ENCODE data around the gene PRKCZ. TPM values are rescaled to one million over a fixed set of nuclear protein-coding genes. Genes with fewer than 3 reads are reported as not detected.
"Not testable (repeated sequence)": the region's sequence is repeated elsewhere in the genome, so short reads cannot be mapped to it uniquely, and the experiment has no call there.

PRKCZ gene
- total RNA-seq, 2 donors from 2014 or later: 34.5 to 46.7 TPM

DNA sequence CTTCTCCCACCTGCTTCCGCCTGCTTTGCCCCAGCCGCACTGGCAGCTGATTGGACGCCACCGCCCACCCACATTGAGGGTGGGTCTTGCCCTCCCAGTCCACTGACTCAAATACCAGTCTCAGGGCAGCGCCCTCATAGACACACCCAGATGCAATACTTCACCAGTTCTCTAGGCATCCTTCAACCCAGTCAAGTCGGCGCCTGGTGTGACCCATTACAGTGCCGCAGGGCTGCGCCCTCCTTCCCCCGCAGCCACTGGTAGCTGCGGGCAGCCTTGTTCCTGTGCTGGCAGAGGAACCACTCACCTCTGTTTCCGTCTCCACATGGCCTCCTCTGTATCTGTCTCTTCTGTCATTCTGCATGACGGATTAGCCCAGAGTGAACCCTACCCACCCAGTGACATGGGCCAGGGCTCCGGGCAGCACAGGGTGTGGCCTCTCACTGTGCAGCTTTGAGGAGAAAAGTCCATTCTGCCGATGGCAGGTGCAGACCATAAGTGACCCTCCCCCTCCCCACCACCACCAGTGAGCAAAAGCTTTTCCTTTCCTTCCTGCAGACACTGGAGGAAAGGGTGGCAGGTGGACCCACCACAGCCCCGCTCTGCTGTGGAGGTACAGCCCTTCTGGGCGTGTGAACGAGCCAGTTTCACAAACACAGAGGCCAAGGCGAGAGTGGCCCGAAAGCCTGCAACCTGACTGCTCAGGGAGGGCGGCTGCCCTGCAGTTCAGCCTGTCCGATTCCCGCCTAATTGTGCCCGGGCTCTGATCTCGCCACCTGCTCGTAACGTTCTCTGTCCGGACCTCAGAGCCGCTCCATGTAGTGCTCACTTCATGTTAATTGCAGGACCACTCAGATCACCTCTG lies 87.3 kb downstream of the PRKCZ start:
- no peak for DNase-seq (ENCODE audit: low spot score)
- no peaks in the 10 kb centered on the region for H3K27me3 ChIP-seq (replicated peaks; ENCODE audit: insufficient read depth)
- no peak overlapping the region for H3K4me3 ChIP-seq
- H3K9me3 ChIP-seq: no peaks in the 10 kb centered on the region
- intact Hi-C loops (cut with DNase I): no loop called here
- WGBS: 90% methylated on average over 29 of the region's 29 CpGs
- H3K4me1 ChIP-seq (replicated peaks): peaks cover 18% of the 10 kb centered on the region
- no peak for TF ChIP-seq CTCF (IDR thresholded peaks at IDR 0.05)
- TF ChIP-seq POLR2AphosphoS5 (IDR thresholded peaks at IDR 0.05): no peak
- TF ChIP-seq POLR2A (IDR thresholded peaks at IDR 0.05): no peak
- no peak overlapping the region for H3K27ac ChIP-seq
- no peaks in the 10 kb centered on the region for H3K36me3 ChIP-seq

- intact Hi-C loops (cut with DNase I); H3K27ac ChIP-seq; H3K27me3 ChIP-seq (replicated peaks; ENCODE audit: insufficient read depth); H3K9me3 ChIP-seq; H3K4me3 ChIP-seq; H3K4me1 ChIP-seq (replicated peaks); DNase-seq (ENCODE audit: low spot score); H3K36me3 ChIP-seq: not testable (repeated sequence)
- 85% methylated on average over 13 of the region's 13 CpGs for WGBS
These were observed 88.9 kb downstream of the PRKCZ start for GRCh38 chr1:2139156-2139555.

DNA sequence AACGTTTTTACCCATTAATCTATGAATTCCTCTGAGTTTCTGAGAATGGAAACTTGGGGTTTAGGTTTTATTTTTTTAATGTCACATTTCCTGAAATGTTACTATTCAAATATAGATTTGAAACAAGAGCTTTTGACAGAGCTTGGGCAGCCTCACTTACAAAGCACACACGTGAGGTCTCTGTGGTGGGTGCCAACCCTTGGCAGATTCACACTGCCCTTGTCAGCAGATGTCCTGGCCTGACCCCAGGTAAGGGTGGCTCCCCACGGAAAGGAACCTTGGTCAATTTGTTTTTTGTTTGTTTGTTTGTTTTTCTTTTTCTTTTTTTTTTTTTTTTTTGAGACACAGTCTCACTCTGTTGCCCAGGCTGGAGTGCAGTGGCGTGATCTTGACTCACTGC lies 90.8 kb downstream of the PRKCZ start:
- Histone ChIP-seq H3K4me3 (no peak overlapping the region), H3K27me3 (replicated peaks; ENCODE audit: insufficient read depth) (no peaks in the 10 kb centered on the region), H3K4me1 (replicated peaks) (no peaks in the 10 kb centered on the region), H3K36me3 (no peaks in the 10 kb centered on the region), H3K9me3 (no peaks in the 10 kb centered on the region), H3K27ac (no peak overlapping the region)
- no peak for DNase-seq (ENCODE audit: low spot score)
- TF ChIP-seq POLR2AphosphoS5 (IDR thresholded peaks at IDR 0.05) (no peak), POLR2A (IDR thresholded peaks at IDR 0.05) (no peak), CTCF (IDR thresholded peaks at IDR 0.05) (no peak)
- intact Hi-C loops (cut with DNase I): no loop called here
- WGBS: 70% methylated on average over 4 of the region's 4 CpGs

GRCh38 chr1:2143814-2144500 lies 93.7 kb downstream of the PRKCZ start:
- DNase-seq (ENCODE audit: low spot score): no peak
- Histone ChIP-seq H3K27me3 (replicated peaks; ENCODE audit: insufficient read depth) (no peaks in the 10 kb centered on the region), H3K27ac (no peak overlapping the region), H3K4me3 (no peak overlapping the region), H3K9me3 (no peaks in the 10 kb centered on the region), H3K36me3 (no peaks in the 10 kb centered on the region), H3K4me1 (replicated peaks) (no peaks in the 10 kb centered on the region)
- TF ChIP-seq CTCF (IDR thresholded peaks at IDR 0.05): no peak
- no peak for TF ChIP-seq POLR2AphosphoS5 (IDR thresholded peaks at IDR 0.05)
- TF ChIP-seq POLR2A (IDR thresholded peaks at IDR 0.05): no peak
- intact Hi-C loops (cut with DNase I): no loop called here
- WGBS: 93% methylated on average over 30 of the region's 30 CpGs

GRCh38 chr1:2144501-2145090 lies 94.4 kb downstream of the PRKCZ start:
- 92% methylated on average over 13 of the region's 15 CpGs for WGBS
- no peak overlapping the region for H3K4me3 ChIP-seq
- intact Hi-C loops (cut with DNase I): no loop called here
- no peak for DNase-seq (ENCODE audit: low spot score)
- no peaks in the 10 kb centered on the region for H3K27me3 ChIP-seq (replicated peaks; ENCODE audit: insufficient read depth)
- no peak overlapping the region for H3K27ac ChIP-seq
- H3K36me3 ChIP-seq: no peaks in the 10 kb centered on the region
- no peaks in the 10 kb centered on the region for H3K4me1 ChIP-seq (replicated peaks)
- TF ChIP-seq CTCF (IDR thresholded peaks at IDR 0.05) (no peak), POLR2AphosphoS5 (IDR thresholded peaks at IDR 0.05) (no peak), POLR2A (IDR thresholded peaks at IDR 0.05) (no peak)
- H3K9me3 ChIP-seq: no peaks in the 10 kb centered on the region
